Measurements from ENCODE around the gene FAM162A.
"Not testable (repeated sequence)": the region's sequence is repeated elsewhere in the genome, so short reads cannot be mapped to it uniquely, and the experiment has no call there.

FAM162A gene

DNA sequence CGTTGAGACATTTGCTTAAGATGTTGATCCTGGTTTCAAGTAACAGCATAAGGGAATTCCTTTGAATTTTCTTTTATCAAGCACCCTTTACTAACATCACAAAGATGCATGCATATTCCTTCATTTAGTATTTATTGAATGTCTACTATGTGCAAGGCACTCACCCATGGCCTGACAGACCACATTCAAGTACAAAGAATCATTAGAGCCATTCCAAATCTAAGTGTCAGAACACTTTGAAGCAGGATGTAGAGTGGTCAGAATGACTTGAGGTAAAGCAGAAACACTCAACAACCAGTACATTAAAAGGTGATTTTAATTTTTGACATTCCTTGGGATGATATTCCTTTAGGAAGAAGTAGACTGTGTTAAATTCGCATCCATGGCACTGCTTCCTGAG lies 37.9 kb downstream of the FAM162A start:
- no peak for DNase-seq

DNA sequence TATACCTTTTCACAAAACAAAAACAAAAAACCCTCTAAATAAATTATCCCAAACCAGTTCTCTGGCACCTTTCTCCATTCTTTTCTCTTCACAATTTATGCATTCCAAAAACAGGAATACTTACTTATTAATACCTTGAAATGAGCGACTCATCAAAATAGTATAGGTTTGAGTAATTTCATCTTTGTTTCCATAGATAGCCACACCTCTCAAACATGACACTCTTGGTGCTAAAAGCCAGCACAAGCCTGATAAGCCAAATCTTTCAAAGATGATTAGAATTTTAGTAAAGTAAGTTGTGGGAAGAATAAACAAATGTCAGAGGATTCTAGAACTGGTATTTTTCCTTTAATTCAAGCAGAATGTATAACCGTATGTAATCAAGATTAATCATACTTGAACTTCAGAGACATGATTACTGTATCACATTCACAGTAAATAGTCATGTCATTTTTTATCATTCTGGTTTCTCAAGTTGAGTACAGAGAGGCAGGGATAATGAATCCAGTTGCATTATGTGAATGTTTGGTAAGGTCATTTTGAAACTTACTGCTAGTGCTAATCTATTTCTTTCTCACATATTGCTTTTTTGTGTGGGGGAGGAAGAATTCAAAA lies 44.0 kb downstream of the FAM162A start:
- no peak for DNase-seq

DNA sequence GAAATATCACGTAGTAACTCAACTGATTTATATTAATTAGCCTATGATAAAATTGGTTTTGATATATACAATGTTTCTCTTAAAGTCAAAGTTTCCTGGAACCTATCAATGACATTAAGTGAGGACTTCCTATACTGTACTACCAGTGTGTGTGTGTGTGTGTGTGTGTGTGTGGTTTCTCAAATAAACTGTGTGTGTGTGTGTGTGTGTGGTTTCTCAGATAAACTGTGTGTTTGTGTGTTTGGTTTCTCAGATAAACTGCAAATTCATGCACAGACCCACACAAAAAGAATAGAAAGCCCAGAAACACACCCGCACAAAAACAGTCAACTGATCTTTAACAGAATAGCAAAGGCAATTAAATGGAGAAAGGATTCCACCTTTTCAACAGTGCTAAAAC lies 46.4 kb downstream of the FAM162A start:
- DNase-seq: no peak

DNA sequence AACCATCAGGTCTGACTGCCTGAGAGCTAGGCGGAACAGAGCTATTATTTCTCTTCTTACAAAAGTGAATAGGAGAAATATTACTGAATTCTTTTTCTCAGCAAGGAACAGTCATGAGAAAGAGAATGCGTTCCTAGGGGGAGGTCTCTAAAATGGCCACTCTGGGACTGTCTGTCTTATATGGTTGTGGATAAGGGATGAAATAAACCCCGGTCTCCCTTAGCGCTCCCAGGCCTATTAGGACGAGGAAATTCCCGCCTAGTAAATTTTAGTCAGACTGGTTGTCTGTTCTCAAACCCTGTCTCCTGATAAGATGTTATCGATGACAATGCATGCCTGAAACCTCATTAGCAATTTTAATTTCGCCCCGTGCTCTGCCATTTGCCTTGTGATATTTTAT lies 52.0 kb downstream of the FAM162A start:
- no peak for DNase-seq

DNA sequence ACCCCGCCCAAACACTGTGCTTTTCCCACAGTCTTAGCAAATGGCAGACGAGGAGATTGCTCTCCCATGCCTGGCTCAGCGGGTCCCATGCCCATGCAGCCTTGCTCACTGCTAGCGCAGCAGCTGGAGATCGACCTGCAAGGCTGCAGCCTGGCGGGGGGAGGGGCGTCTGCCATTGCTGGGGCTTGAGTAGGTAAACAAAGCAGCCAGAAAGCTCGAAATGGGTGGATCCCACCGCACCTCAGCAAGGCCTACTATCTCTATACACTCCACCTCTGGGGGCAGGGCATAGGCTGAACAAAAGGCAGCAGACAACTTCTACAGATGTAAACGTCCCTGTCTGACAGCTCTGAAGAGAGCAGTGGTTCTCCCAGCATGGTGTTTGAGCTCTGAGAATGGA lies 59.1 kb downstream of the FAM162A start:
- no peak for DNase-seq

DNA sequence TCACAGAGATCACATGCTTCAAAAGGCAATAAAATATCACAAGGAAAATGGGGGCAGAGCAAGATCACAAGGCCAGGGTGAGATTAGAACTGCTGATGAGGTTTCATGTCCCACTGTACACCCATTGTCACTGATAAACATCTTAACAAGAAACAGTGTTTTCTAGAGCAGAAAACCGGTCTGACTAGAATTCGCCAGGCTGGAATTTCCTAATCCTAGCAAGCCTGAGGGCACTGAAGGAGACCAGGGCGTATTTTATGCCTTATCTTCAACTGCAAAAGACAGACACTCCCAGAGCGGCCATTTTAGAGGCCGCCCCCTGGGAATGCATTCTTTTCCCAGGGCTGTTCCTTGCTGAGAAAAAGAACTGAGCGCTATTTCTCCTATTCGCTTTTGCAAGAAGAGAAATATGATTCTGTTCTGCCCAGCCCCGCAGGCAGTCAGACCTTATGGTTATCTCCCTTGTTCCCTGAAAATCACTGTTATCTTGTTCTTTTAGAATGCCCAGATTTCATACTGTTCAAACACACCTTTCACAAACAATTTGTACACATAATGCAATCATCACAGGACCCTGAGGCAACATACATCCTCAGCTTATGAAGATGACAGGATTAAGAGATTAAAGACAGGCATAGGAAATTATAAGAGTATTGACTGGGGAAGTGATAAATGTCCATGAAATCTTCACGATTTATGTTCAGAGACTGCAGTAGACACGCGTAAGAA lies 59.9 kb downstream of the FAM162A start:
- DNase-seq: not testable (repeated sequence)

DNA sequence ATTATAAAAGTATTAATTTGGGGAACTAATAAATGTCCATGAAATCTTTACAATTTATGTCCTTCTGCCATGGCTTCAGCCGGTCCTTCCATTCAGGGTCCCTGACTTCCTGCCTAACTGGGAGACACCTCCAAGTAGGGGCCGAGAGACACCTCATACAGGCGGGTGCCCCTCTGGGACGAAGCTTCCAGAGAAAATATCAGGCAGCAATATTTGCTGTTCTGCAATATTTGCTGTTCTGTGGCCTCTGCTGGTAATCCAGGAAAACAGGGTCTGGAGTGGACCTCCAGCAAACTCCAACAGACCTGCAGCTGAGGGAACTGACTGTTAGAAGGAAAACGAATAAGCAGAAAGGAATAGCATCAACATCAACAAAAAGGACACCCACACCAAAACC lies 60.5 kb downstream of the FAM162A start:
- DNase-seq: not testable (repeated sequence)

DNA sequence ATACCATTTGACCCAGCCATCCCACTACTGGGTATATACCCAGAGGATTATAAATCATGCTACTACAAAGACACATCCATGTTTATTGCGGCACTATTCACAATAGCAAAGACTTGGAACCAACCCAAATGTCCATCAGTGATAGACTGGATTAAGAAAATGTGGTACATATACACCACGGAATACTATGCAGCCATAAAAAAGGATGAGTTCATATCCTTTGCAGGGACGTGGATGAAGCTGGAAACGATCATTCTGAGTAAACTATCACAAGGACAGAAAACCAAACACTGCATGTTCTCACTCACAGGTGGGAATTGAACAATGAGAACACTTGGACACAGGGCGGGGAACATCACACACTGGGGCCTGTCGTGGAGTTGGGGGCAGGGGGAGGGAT lies 64.2 kb downstream of the FAM162A start:
- not testable (repeated sequence) for DNase-seq

DNA sequence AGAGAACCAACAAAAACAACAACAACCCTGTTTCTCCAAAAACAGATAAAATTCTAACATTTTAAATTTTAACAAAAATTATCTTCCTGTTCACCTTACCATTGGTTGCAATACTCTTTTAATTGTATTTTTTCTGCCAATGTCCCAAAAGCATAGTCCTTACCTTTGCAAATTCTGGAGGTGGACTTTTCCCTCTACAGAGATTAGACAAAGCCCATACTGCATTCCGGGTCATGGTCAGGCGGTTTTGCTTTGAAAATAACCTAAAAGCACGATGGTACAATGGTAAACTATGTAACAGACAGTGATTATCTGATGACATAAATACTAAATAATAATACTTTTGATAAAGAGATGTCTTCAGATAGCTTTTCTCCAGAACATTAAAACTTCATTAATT lies 67.4 kb downstream of the FAM162A start:
- no peak for DNase-seq

DNA sequence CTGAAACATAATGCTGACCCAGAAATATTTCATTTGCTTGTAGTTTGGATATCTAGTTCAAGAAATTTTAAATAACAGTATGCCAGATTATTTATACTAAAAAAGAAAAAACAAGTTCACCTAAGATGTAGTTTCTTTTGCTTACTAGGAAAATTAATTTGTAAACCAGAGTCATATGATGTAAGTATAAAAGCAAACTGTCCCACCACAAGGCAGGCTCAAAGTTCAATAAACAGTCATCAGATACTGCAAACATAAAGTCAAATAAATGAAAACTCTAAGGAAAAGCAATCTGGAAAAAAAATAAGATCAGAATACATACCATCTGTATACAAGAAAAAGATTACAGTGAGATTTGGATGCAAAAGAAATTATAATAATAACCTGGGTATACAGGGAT lies 72.1 kb downstream of the FAM162A start:
- DNase-seq: no peak

DNA sequence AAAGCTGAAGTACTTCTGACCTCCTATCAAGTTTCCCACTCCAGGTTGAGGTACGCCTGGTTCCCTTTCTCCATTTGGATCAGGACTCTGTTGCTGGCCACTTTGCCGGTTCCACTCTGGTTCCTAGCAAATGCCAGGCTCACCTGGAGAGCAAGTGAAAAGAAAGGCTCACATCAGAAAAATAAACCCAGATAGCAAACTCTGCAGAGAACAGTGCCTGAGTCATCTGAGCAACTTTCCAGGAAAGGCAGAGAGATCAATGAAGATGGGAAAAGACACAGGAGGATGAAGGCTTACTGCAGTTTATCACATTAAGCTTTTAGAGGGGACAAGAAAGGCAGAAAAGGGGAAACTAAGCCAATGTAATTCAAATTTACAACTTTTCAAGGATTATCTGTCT lies 73.7 kb downstream of the FAM162A start:
- DNase-seq: no peak

DNA sequence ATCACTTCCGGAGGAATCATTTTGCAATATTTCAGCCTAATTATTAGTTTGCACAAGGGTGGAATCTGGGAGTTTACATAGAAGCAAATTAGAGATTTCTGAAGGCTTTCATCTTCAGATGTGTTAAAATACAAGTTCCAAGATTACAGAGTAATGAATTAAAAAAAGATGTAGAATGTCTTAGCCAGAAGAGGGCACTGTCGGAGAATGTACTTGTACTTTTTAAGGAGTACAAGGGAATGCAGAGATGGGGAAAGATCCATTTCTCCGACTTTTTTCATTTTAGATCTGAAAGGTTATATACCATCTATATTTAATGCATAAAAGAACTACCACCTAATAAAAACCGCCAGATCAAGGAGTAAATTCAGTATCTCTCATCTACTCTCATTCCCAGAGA lies 75.0 kb downstream of the FAM162A start:
- no peak for DNase-seq

DNA sequence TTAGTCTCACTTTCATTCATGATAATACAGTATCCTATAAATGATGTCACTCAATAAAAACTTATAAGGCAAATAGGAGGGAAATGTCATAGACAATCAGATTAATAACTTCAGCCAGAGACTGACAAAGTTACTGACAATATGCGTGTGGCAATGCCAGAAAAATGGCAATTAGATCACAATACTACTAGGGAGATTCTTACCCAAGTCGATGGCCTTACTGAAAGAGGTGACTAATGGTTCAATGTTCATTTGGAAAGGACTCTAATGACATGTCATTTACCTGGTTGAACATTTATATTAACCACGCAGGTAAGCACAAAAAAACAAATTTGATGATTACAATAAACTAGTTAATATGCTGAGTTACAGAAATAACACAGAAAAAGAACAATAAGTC lies 77.8 kb downstream of the FAM162A start:
- no peak for DNase-seq
